ENCODE measurements around the gene IL17C.
A peak's percentile ranks its signal among the peaks of the same experiment; 100 is the strongest.

IL17C gene

DNA sequence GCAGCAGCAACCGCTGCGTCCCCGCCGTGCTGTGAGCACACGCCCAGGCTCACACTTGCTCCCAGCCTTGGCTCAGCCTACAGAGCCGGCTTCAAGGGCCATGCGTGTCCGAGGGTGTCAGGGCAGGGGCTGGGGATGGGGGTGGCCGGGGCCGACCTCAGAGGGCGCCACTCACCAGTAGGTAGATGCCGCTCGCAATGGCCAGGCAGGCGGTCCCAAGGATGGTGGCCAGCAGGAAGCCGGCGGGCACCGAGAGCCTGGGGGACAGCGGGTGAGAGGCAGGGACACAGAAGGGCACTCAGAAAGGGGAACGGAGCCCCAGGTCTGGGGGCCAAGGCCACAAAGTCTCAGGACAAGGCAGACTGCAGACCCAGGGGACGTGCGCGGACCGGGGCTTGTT lies 7.6 kb downstream of the IL17C start:
- no peak overlapping the region for H3K27ac ChIP-seq (ENCODE audit: low read depth, low read length)
- DNase-seq = no peak
- no peaks in the 10 kb centered on the region for H3K27me3 ChIP-seq (ENCODE audit: insufficient read depth, low read length)
- no peaks in the 10 kb centered on the region for H3K9me3 ChIP-seq (ENCODE audit: insufficient read depth, low read depth, low read length)
- no peak overlapping the region for H2BK120ac ChIP-seq (ENCODE audit: insufficient read depth, low read length, poor library complexity)
- no peak overlapping the region for H3K4me3 ChIP-seq (ENCODE audit: low read depth, low read length)
- no peak overlapping the region for H3K18ac ChIP-seq (ENCODE audit: low read length)
- H3K36me3 ChIP-seq (ENCODE audit: control insufficient read depth in 1 of 2, insufficient read depth in 2 of 2, low read length in 2 of 2) = peaks cover 30 to 31% of the 10 kb centered on the region in 2 experiments
- H2AFZ ChIP-seq (ENCODE audit: insufficient read depth, low read length, poor library complexity) = no peak overlapping the region
- WGBS (ENCODE audit: extremely low coverage, insufficient coverage, insufficient read length) = no CpG with 5 or more reads among the region's 23 CpGs
- no peak overlapping the region for H4K8ac ChIP-seq (ENCODE audit: low read depth, low read length)
- H3K79me2 ChIP-seq (ENCODE audit: control insufficient read depth, insufficient read depth, low read length, poor library complexity) = peaks cover 9% of the 10 kb centered on the region
- no peak overlapping the region for H3K4ac ChIP-seq (ENCODE audit: low read depth, low read length)
- no peak overlapping the region for H2AK5ac ChIP-seq (ENCODE audit: low read length)
- H3K23ac ChIP-seq (ENCODE audit: low read length) = no peak overlapping the region
- no peak overlapping the region for H2BK5ac ChIP-seq (ENCODE audit: low read depth, low read length, poor library complexity)
- no peak overlapping the region for H3K9ac ChIP-seq (ENCODE audit: low read length)
- no peak overlapping the region for H2BK12ac ChIP-seq (ENCODE audit: low read length)
- no peak overlapping the region for H3K14ac ChIP-seq (ENCODE audit: low read length)
- no peak overlapping the region for H4K91ac ChIP-seq (ENCODE audit: low read depth, low read length)
- no peak overlapping the region for H3K4me2 ChIP-seq (ENCODE audit: low read length)
- peaks cover 7 to 8% of the 10 kb centered on the region in 2 experiments for H3K4me1 ChIP-seq (ENCODE audit: control insufficient read depth in 1 of 2, insufficient read depth in 2 of 2, low read length in 2 of 2)
- peaks cover 10% of the 10 kb centered on the region for H3K79me1 ChIP-seq (ENCODE audit: low read length)
- peak overlapping the region; percentile 9 for H4K12ac ChIP-seq (ENCODE audit: low read depth, low read length)

- H4K91ac ChIP-seq (ENCODE audit: low read depth, low read length) = no peak overlapping the region
- no peak overlapping the region for H2AFZ ChIP-seq (ENCODE audit: insufficient read depth, low read length, poor library complexity)
- no peaks in the 10 kb centered on the region for H3K27me3 ChIP-seq (ENCODE audit: insufficient read depth, low read length)
- no peak overlapping the region for H3K4ac ChIP-seq (ENCODE audit: low read depth, low read length)
- no peak overlapping the region for H2BK5ac ChIP-seq (ENCODE audit: low read depth, low read length, poor library complexity)
- no CpG with 5 or more reads among the region's 28 CpGs for WGBS (ENCODE audit: extremely low coverage, insufficient coverage, insufficient read length)
- peaks cover 12% of the 10 kb centered on the region in 2 experiments for H3K4me1 ChIP-seq (ENCODE audit: control insufficient read depth in 1 of 2, insufficient read depth in 2 of 2, low read length in 2 of 2)
- no peak overlapping the region for H3K4me3 ChIP-seq (ENCODE audit: low read depth, low read length)
- H4K12ac ChIP-seq (ENCODE audit: low read depth, low read length) = no peak overlapping the region
- H3K18ac ChIP-seq (ENCODE audit: low read length) = no peak overlapping the region
- no peak overlapping the region for H2BK12ac ChIP-seq (ENCODE audit: low read length)
- no peaks in the 10 kb centered on the region for H3K9me3 ChIP-seq (ENCODE audit: insufficient read depth, low read depth, low read length)
- no peak overlapping the region for H2BK120ac ChIP-seq (ENCODE audit: insufficient read depth, low read length, poor library complexity)
- DNase-seq = no peak
- H3K14ac ChIP-seq (ENCODE audit: low read length) = no peak overlapping the region
- peaks cover 10% of the 10 kb centered on the region for H3K79me1 ChIP-seq (ENCODE audit: low read length)
- H3K36me3 ChIP-seq (ENCODE audit: control insufficient read depth in 1 of 2, insufficient read depth in 2 of 2, low read length in 2 of 2) = peaks cover 30 to 34% of the 10 kb centered on the region in 2 experiments
- H3K23ac ChIP-seq (ENCODE audit: low read length) = no peak overlapping the region
- no peak overlapping the region for H3K9ac ChIP-seq (ENCODE audit: low read length)
- H2AK5ac ChIP-seq (ENCODE audit: low read length) = no peak overlapping the region
- no peak overlapping the region for H4K8ac ChIP-seq (ENCODE audit: low read depth, low read length)
- peaks cover 11% of the 10 kb centered on the region for H3K79me2 ChIP-seq (ENCODE audit: control insufficient read depth, insufficient read depth, low read length, poor library complexity)
- no peak overlapping the region for H3K4me2 ChIP-seq (ENCODE audit: low read length)
- no peak overlapping the region for H3K27ac ChIP-seq (ENCODE audit: low read depth, low read length)
Measured at GRCh38 chr16:88646345-88647034, 8.1 kb downstream of the IL17C start.

DNA sequence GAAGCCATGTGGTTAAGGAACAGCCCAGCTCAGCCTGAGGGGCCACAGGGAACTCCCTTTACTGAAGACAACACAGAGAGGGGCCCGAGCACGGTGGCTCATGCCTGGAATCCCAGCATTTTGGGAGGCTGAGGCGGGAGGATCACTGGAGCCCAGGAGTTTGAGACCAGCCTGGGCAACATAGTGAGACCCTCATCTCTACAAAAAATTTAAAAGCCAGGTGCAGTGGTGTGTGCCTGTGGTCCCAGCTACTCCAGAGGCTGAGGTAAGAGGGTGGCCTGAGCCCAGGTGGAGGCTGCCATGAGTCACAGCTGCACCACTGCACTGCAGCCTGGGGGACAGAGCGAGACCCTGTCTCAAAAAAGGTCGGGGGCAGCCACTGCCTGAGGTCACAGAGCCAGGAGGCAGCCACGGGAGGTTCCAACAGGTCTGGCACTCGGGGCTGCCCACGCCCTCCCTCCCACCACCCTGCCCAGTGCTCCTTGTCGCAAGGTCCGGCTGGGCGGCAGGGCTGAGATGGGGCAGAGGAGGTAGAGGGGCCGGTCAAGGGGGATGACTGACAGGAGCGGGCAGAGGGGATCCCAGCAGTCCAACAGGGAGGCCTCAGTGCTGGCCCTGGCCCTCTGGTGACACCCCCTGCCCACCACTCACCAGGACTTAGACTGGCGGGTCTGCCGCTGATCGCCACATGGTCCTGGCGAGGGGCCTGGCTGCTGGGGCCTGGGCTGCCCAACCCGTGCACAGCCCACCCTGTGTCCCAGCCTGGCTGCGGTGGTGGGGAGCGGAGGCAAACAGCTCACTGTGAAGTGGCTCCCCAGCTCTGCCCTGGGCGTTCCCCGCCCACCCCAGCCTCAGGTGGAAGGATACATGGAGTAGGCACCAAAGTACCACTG lies 9.1 kb downstream of the IL17C start:
- Histone ChIP-seq H4K91ac (ENCODE audit: low read depth, low read length) (no peak overlapping the region), H3K4me3 (ENCODE audit: low read depth, low read length) (no peak overlapping the region), H2AK5ac (ENCODE audit: low read length) (no peak overlapping the region), H3K79me2 (ENCODE audit: control insufficient read depth, insufficient read depth, low read length, poor library complexity) (peaks cover 11% of the 10 kb centered on the region), H3K23ac (ENCODE audit: low read length) (no peak overlapping the region), H3K9ac (ENCODE audit: low read length) (no peak overlapping the region), H3K14ac (ENCODE audit: low read length) (no peak overlapping the region), H2BK120ac (ENCODE audit: insufficient read depth, low read length, poor library complexity) (no peak overlapping the region), H3K9me3 (ENCODE audit: insufficient read depth, low read depth, low read length) (no peaks in the 10 kb centered on the region), H3K18ac (ENCODE audit: low read length) (no peak overlapping the region), H3K4me2 (ENCODE audit: low read length) (no peak overlapping the region), H3K4ac (ENCODE audit: low read depth, low read length) (no peak overlapping the region), H3K4me1 (ENCODE audit: control insufficient read depth in 1 of 2, insufficient read depth in 2 of 2, low read length in 2 of 2) (peaks cover 16 to 18% of the 10 kb centered on the region in 2 experiments), H2BK5ac (ENCODE audit: low read depth, low read length, poor library complexity) (no peak overlapping the region), H4K8ac (ENCODE audit: low read depth, low read length) (no peak overlapping the region), H3K36me3 (ENCODE audit: control insufficient read depth in 1 of 2, insufficient read depth in 2 of 2, low read length in 2 of 2) (peaks cover 38 to 43% of the 10 kb centered on the region in 2 experiments), H3K27me3 (ENCODE audit: insufficient read depth, low read length) (no peaks in the 10 kb centered on the region), H4K12ac (ENCODE audit: low read depth, low read length) (no peak overlapping the region), H3K27ac (ENCODE audit: low read depth, low read length) (no peak overlapping the region), H2AFZ (ENCODE audit: insufficient read depth, low read length, poor library complexity) (no peak overlapping the region), H3K79me1 (ENCODE audit: low read length) (peaks cover 10% of the 10 kb centered on the region), H2BK12ac (ENCODE audit: low read length) (no peak overlapping the region)
- DNase-seq = no peak
- no CpG with 5 or more reads among the region's 22 CpGs for WGBS (ENCODE audit: extremely low coverage, insufficient coverage, insufficient read length)

GRCh38 chr16:88649195-88649923 lies 11.0 kb downstream of the IL17C start:
- Histone ChIP-seq H3K9ac (ENCODE audit: low read length) (no peak overlapping the region), H3K36me3 (ENCODE audit: control insufficient read depth in 1 of 2, insufficient read depth in 2 of 2, low read length in 2 of 2) (peaks cover 48 to 49% of the 10 kb centered on the region in 2 experiments), H2BK120ac (ENCODE audit: insufficient read depth, low read length, poor library complexity) (no peak overlapping the region), H2BK5ac (ENCODE audit: low read depth, low read length, poor library complexity) (no peak overlapping the region), H2AFZ (ENCODE audit: insufficient read depth, low read length, poor library complexity) (no peak overlapping the region), H3K27me3 (ENCODE audit: insufficient read depth, low read length) (no peaks in the 10 kb centered on the region), H3K79me1 (ENCODE audit: low read length) (peaks cover 10% of the 10 kb centered on the region), H3K9me3 (ENCODE audit: insufficient read depth, low read depth, low read length) (no peaks in the 10 kb centered on the region), H3K23ac (ENCODE audit: low read length) (no peak overlapping the region), H4K12ac (ENCODE audit: low read depth, low read length) (no peak overlapping the region), H3K4me1 (ENCODE audit: control insufficient read depth in 1 of 2, insufficient read depth in 2 of 2, low read length in 2 of 2) (peaks cover 16 to 18% of the 10 kb centered on the region in 2 experiments), H4K91ac (ENCODE audit: low read depth, low read length) (peak overlapping the region; percentile 86), H3K4ac (ENCODE audit: low read depth, low read length) (peak overlapping the region; percentile 22), H3K4me2 (ENCODE audit: low read length) (peak overlapping the region; percentile 82), H2BK12ac (ENCODE audit: low read length) (no peak overlapping the region), H3K14ac (ENCODE audit: low read length) (peak overlapping the region; percentile 10), H2AK5ac (ENCODE audit: low read length) (no peak overlapping the region), H3K18ac (ENCODE audit: low read length) (peak overlapping the region; percentile 22), H3K27ac (ENCODE audit: low read depth, low read length) (no peak overlapping the region), H3K4me3 (ENCODE audit: low read depth, low read length) (no peak overlapping the region), H4K8ac (ENCODE audit: low read depth, low read length) (no peak overlapping the region), H3K79me2 (ENCODE audit: control insufficient read depth, insufficient read depth, low read length, poor library complexity) (peaks cover 11% of the 10 kb centered on the region)
- WGBS (ENCODE audit: extremely low coverage, insufficient coverage, insufficient read length) = no CpG with 5 or more reads among the region's 20 CpGs
- no peak for DNase-seq
